Measurements from ENCODE around the gene CDC34.

Gene CDC34

GRCh38 chr19:498511-498891, 33.1 kb upstream of the CDC34 start:
- no peak overlapping the region for H3K27ac ChIP-seq (ENCODE audit: low read depth, low read length)
- no peaks in the 10 kb centered on the region for H3F3A ChIP-seq (ENCODE audit: insufficient read depth)
- H3K9me2 ChIP-seq (replicated peaks; ENCODE audit: insufficient read depth, low read length): no peaks in the 10 kb centered on the region
- no peak overlapping the region for H3K4me2 ChIP-seq (ENCODE audit: low read depth, low read length, poor library complexity, severe bottlenecking)
- no peak overlapping the region for H2AFZ ChIP-seq (ENCODE audit: low read depth, low read length, severe bottlenecking)
- no peaks in the 10 kb centered on the region for H3K9me3 ChIP-seq (ENCODE audit: insufficient read depth, low read length)
- no peaks in the 10 kb centered on the region for H3K36me3 ChIP-seq (ENCODE audit: low read length)
- no peak overlapping the region for H3K9ac ChIP-seq (ENCODE audit: low read length)
- no peaks in the 10 kb centered on the region for H3K27me3 ChIP-seq (ENCODE audit: low read length)
- H4K20me1 ChIP-seq (ENCODE audit: low read depth, low read length): no peaks in the 10 kb centered on the region
- no peak for TF ChIP-seq EZH2phosphoT487 (conservative IDR thresholded peaks at IDR 0.05; ENCODE audit: low read length)
- TF ChIP-seq CTCF (IDR thresholded peaks at IDR 0.05; ENCODE audit: insufficient read depth, low read length, poor library complexity, severe bottlenecking): no peak
- H3K4me3 ChIP-seq (ENCODE audit: insufficient read depth, low read length, poor library complexity, severe bottlenecking): no peak overlapping the region
- no peaks in the 10 kb centered on the region for H3K79me2 ChIP-seq (ENCODE audit: insufficient read depth, low read length)

- Histone ChIP-seq H4K20me1 (ENCODE audit: low read depth, low read length) (no peaks in the 10 kb centered on the region), H2AFZ (ENCODE audit: low read depth, low read length, severe bottlenecking) (no peak overlapping the region), H3K79me2 (ENCODE audit: insufficient read depth, low read length) (no peaks in the 10 kb centered on the region), H3K36me3 (ENCODE audit: low read length) (no peaks in the 10 kb centered on the region), H3K27ac (ENCODE audit: low read depth, low read length) (no peak overlapping the region), H3K9me3 (ENCODE audit: insufficient read depth, low read length) (no peaks in the 10 kb centered on the region), H3K9me2 (replicated peaks; ENCODE audit: insufficient read depth, low read length) (no peaks in the 10 kb centered on the region), H3K9ac (ENCODE audit: low read length) (no peak overlapping the region), H3K27me3 (ENCODE audit: low read length) (no peaks in the 10 kb centered on the region), H3K4me2 (ENCODE audit: low read depth, low read length, poor library complexity, severe bottlenecking) (no peak overlapping the region), H3F3A (ENCODE audit: insufficient read depth) (no peaks in the 10 kb centered on the region), H3K4me3 (ENCODE audit: insufficient read depth, low read length, poor library complexity, severe bottlenecking) (no peak overlapping the region)
- TF ChIP-seq CTCF (IDR thresholded peaks at IDR 0.05; ENCODE audit: insufficient read depth, low read length, poor library complexity, severe bottlenecking): no peak
- TF ChIP-seq EZH2phosphoT487 (conservative IDR thresholded peaks at IDR 0.05; ENCODE audit: low read length): no peak
Observed at GRCh38 chr19:498977-499623, 32.5 kb upstream of the CDC34 start.

GRCh38 chr19:501646-502045, 29.9 kb upstream of the CDC34 start:
- H3K36me3 ChIP-seq (ENCODE audit: low read length): no peaks in the 10 kb centered on the region
- H4K20me1 ChIP-seq (ENCODE audit: low read depth, low read length): no peaks in the 10 kb centered on the region
- H3K4me3 ChIP-seq (ENCODE audit: insufficient read depth, low read length, poor library complexity, severe bottlenecking): no peak overlapping the region
- no peaks in the 10 kb centered on the region for H3K27me3 ChIP-seq (ENCODE audit: low read length)
- no peak overlapping the region for H3K27ac ChIP-seq (ENCODE audit: low read depth, low read length)
- no peaks in the 10 kb centered on the region for H3K9me3 ChIP-seq (ENCODE audit: insufficient read depth, low read length)
- no peaks in the 10 kb centered on the region for H3K79me2 ChIP-seq (ENCODE audit: insufficient read depth, low read length)
- H2AFZ ChIP-seq (ENCODE audit: low read depth, low read length, severe bottlenecking): no peak overlapping the region
- no peaks in the 10 kb centered on the region for H3F3A ChIP-seq (ENCODE audit: insufficient read depth)
- H3K9me2 ChIP-seq (replicated peaks; ENCODE audit: insufficient read depth, low read length): no peaks in the 10 kb centered on the region
- no peak overlapping the region for H3K9ac ChIP-seq (ENCODE audit: low read length)
- TF ChIP-seq CTCF (IDR thresholded peaks at IDR 0.05; ENCODE audit: insufficient read depth, low read length, poor library complexity, severe bottlenecking) (no peak), EZH2phosphoT487 (conservative IDR thresholded peaks at IDR 0.05; ENCODE audit: low read length) (no peak)
- no peak overlapping the region for H3K4me2 ChIP-seq (ENCODE audit: low read depth, low read length, poor library complexity, severe bottlenecking)
